LNCAP (cell line): ENCODE measurements around the gene CORO2B.

ENCODE experiments used
- CTCF ChIP-seq: fragments of 450-650 bp; IDR thresholded peaks from 2 replicates; pipeline ENCODE4 v1.5.1; 2017; ENCODE audit warnings: mild to moderate bottlenecking

Gene CORO2B

GRCh38 chr15:68706256-68706655 is 127.5 kb downstream of the CORO2B start:
- TF ChIP-seq CTCF = no peak

- no peak for TF ChIP-seq CTCF
These were observed 128.1 kb downstream of the CORO2B start for GRCh38 chr15:68706931-68707330.

GRCh38 chr15:68707386-68707785 is 128.6 kb downstream of the CORO2B start:
- TF ChIP-seq CTCF = no peak

GRCh38 chr15:68709876-68710275 is 131.1 kb downstream of the CORO2B start:
- TF ChIP-seq CTCF = no peak

- no peak for TF ChIP-seq CTCF
These were observed 131.7 kb downstream of the CORO2B start for GRCh38 chr15:68710536-68710935.

GRCh38 chr15:68711406-68711805 is 132.6 kb downstream of the CORO2B start:
- no peak for TF ChIP-seq CTCF

- no peak for TF ChIP-seq CTCF
These were observed 134.1 kb downstream of the CORO2B start for GRCh38 chr15:68712886-68713285.

- TF ChIP-seq CTCF = no peak
These were observed 135.1 kb downstream of the CORO2B start for GRCh38 chr15:68713874-68714273.
